Measurements from ENCODE around the gene C1orf94.
A peak's percentile ranks its signal among the peaks of the same experiment; 100 is the strongest.
"Not testable (repeated sequence)": the region's sequence is repeated elsewhere in the genome, so short reads cannot be mapped to it uniquely, and the experiment has no call there.

The C1orf94 gene

GRCh38 chr1:34167389-34167788 is 9.3 kb upstream of the C1orf94 start:
- H3K9ac ChIP-seq (ENCODE audit: low read depth, low read length, poor library complexity): no peak overlapping the region
- no peak for DNase-seq (ENCODE audit: low spot score)
- H3K4ac ChIP-seq (ENCODE audit: low read length): no peak overlapping the region
- H3K27me3 ChIP-seq (ENCODE audit: control insufficient read depth in 3 of 3, insufficient read depth in 3 of 3, low read depth in 1 of 3, low read length in 3 of 3): peaks cover 0 to 72% (median 32%) of the 10 kb centered on the region in 3 experiments
- no peak overlapping the region for H2AFZ ChIP-seq (ENCODE audit: low read length)
- no peaks in the 10 kb centered on the region for H3K9me3 ChIP-seq (replicated peaks in 1 of 2; ENCODE audit: control insufficient read depth in 2 of 2, insufficient read depth in 1 of 2, low read depth in 1 of 2, low read length in 2 of 2)
- H4K8ac ChIP-seq (ENCODE audit: low read depth, low read length): no peak overlapping the region
- no peak overlapping the region for H3K14ac ChIP-seq (ENCODE audit: low read length)
- peak overlapping the region; percentile 15 for H2AK5ac ChIP-seq (ENCODE audit: low read depth, low read length)
- H3K27ac ChIP-seq (replicated peaks; ENCODE audit: low read length): no peak overlapping the region
- peaks cover 0 to 12% of the 10 kb centered on the region in 2 donors for H3K4me1 ChIP-seq (ENCODE audit: control insufficient read depth in 2 of 2, insufficient read depth in 1 of 2, low read depth in 1 of 2, low read length in 2 of 2)
- H3K4me3 ChIP-seq (ENCODE audit: low read length in 2 of 2): peak overlapping the region in 1 of 2 donors; percentile 39
- no peak overlapping the region for H4K91ac ChIP-seq (ENCODE audit: low read depth, low read length, poor library complexity)
- no peak overlapping the region for H3K23ac ChIP-seq (ENCODE audit: low read depth, low read length, poor library complexity)
- peaks cover 2% of the 10 kb centered on the region for H3K79me1 ChIP-seq (ENCODE audit: low read depth, low read length)
- H2BK12ac ChIP-seq (ENCODE audit: low read length): no peak overlapping the region
- no peak overlapping the region for H2BK5ac ChIP-seq (ENCODE audit: low read length)
- no peaks in the 10 kb centered on the region for H3K36me3 ChIP-seq (replicated peaks in 1 of 2; ENCODE audit: control insufficient read depth in 2 of 2, insufficient read depth in 2 of 2, low read length in 2 of 2)
- WGBS, 2 donors (ENCODE audit: extremely low coverage in 2 of 2, insufficient read length in 2 of 2, insufficient replicate concordance in 1 of 2): no CpG with 5 or more reads among the region's 13 CpGs
- H2BK120ac ChIP-seq (ENCODE audit: low read depth, low read length): no peak overlapping the region
- H3K18ac ChIP-seq (ENCODE audit: low read length): peak overlapping the region; percentile 27
- H2BK15ac ChIP-seq (ENCODE audit: low read length): no peak overlapping the region
- H3K4me2 ChIP-seq (ENCODE audit: insufficient read depth, low read length, poor library complexity, severe bottlenecking): peak overlapping the region; percentile 26

DNA sequence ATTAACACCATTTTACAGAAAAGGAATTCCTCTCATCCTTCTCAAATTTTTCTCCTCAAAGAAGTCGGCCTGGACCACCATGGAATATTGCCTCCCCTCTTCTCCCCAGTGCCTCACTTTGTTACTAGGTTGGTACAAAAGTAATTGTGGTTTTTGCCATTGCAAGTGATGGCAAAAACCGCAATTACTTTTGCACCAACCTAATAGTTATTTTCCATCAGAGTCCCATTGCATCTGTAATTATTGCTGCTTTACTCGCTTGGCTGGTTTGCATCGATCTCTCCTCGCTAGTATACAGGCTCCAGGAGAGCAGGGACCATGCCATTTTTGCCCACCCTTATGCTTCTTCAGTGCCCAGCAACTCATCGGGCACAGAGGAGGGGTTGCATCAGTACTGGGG is 963 bp upstream of the C1orf94 start:
- Histone ChIP-seq H4K8ac (ENCODE audit: low read depth, low read length) (no peak overlapping the region), H2AFZ (ENCODE audit: low read length) (no peak overlapping the region), H2BK15ac (ENCODE audit: low read length) (no peak overlapping the region), H3K14ac (ENCODE audit: low read length) (no peak overlapping the region), H2BK5ac (ENCODE audit: low read length) (no peak overlapping the region), H3K23ac (ENCODE audit: low read depth, low read length, poor library complexity) (no peak overlapping the region), H3K4me3 (ENCODE audit: low read length in 2 of 2) (no peak overlapping the region), H4K91ac (ENCODE audit: low read depth, low read length, poor library complexity) (no peak overlapping the region), H3K27me3 (ENCODE audit: control insufficient read depth in 3 of 3, insufficient read depth in 3 of 3, low read depth in 1 of 3, low read length in 3 of 3) (peaks cover 0 to 44% (median 20%) of the 10 kb centered on the region in 3 experiments), H3K27ac (replicated peaks; ENCODE audit: low read length) (no peak overlapping the region), H2BK12ac (ENCODE audit: low read length) (no peak overlapping the region), H3K9me3 (replicated peaks in 1 of 2; ENCODE audit: control insufficient read depth in 2 of 2, insufficient read depth in 1 of 2, low read depth in 1 of 2, low read length in 2 of 2) (no peaks in the 10 kb centered on the region), H3K4me1 (ENCODE audit: control insufficient read depth in 2 of 2, insufficient read depth in 1 of 2, low read depth in 1 of 2, low read length in 2 of 2) (no peaks in the 10 kb centered on the region), H3K36me3 (replicated peaks in 1 of 2; ENCODE audit: control insufficient read depth in 2 of 2, insufficient read depth in 2 of 2, low read length in 2 of 2) (no peaks in the 10 kb centered on the region), H3K18ac (ENCODE audit: low read length) (no peak overlapping the region), H2BK120ac (ENCODE audit: low read depth, low read length) (no peak overlapping the region), H2AK5ac (ENCODE audit: low read depth, low read length) (no peak overlapping the region), H3K4ac (ENCODE audit: low read length) (no peak overlapping the region), H3K9ac (ENCODE audit: low read depth, low read length, poor library complexity) (no peak overlapping the region), H3K4me2 (ENCODE audit: insufficient read depth, low read length, poor library complexity, severe bottlenecking) (no peak overlapping the region), H3K79me1 (ENCODE audit: low read depth, low read length) (no peaks in the 10 kb centered on the region)
- WGBS, 2 donors (ENCODE audit: extremely low coverage in 2 of 2, insufficient read length in 2 of 2, insufficient replicate concordance in 1 of 2): no CpG with 5 or more reads among the region's 6 CpGs
- DNase-seq (ENCODE audit: low spot score): no peak

DNA sequence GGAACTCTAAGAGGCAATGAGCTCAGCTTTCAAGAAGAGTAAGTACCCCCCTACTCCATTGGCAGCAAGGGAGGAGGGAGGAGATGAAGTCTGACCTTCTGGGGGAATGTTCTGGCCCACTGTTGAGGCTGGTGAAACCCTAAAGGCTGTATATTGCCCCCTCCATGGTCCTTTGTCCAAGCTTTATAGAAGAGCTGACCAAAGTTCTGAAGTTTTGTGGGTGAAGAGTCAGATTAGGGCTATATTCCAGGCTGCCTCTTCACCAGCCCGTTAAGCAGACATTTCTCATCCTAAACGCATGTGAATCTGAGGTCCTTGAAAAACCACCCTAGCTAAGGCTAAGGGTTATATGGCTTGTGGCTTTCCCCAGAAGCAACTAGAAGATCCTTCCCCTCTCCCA is 1.4 kb downstream of the C1orf94 start:
- Histone ChIP-seq H3K4me1 (ENCODE audit: control insufficient read depth in 2 of 2, insufficient read depth in 1 of 2, low read depth in 1 of 2, low read length in 2 of 2) (no peaks in the 10 kb centered on the region), H2BK5ac (ENCODE audit: low read length) (no peak overlapping the region), H3K27me3 (ENCODE audit: control insufficient read depth in 3 of 3, insufficient read depth in 3 of 3, low read depth in 1 of 3, low read length in 3 of 3) (peaks cover 0 to 39% (median 20%) of the 10 kb centered on the region in 3 experiments), H4K8ac (ENCODE audit: low read depth, low read length) (no peak overlapping the region), H3K4ac (ENCODE audit: low read length) (no peak overlapping the region), H3K79me1 (ENCODE audit: low read depth, low read length) (no peaks in the 10 kb centered on the region), H3K23ac (ENCODE audit: low read depth, low read length, poor library complexity) (no peak overlapping the region), H3K4me2 (ENCODE audit: insufficient read depth, low read length, poor library complexity, severe bottlenecking) (no peak overlapping the region), H4K91ac (ENCODE audit: low read depth, low read length, poor library complexity) (no peak overlapping the region), H2AFZ (ENCODE audit: low read length) (no peak overlapping the region), H3K9me3 (replicated peaks in 1 of 2; ENCODE audit: control insufficient read depth in 2 of 2, insufficient read depth in 1 of 2, low read depth in 1 of 2, low read length in 2 of 2) (no peaks in the 10 kb centered on the region), H3K27ac (replicated peaks; ENCODE audit: low read length) (no peak overlapping the region), H2BK12ac (ENCODE audit: low read length) (no peak overlapping the region), H2BK120ac (ENCODE audit: low read depth, low read length) (no peak overlapping the region), H2BK15ac (ENCODE audit: low read length) (no peak overlapping the region), H3K36me3 (replicated peaks in 1 of 2; ENCODE audit: control insufficient read depth in 2 of 2, insufficient read depth in 2 of 2, low read length in 2 of 2) (no peaks in the 10 kb centered on the region), H2AK5ac (ENCODE audit: low read depth, low read length) (no peak overlapping the region), H3K18ac (ENCODE audit: low read length) (no peak overlapping the region), H3K4me3 (ENCODE audit: low read length in 2 of 2) (peak overlapping the region in 1 of 2 donors; percentile 30), H3K14ac (ENCODE audit: low read length) (no peak overlapping the region), H3K9ac (ENCODE audit: low read depth, low read length, poor library complexity) (no peak overlapping the region)
- no peak for DNase-seq (ENCODE audit: low spot score)
- no CpG with 5 or more reads among the region's 2 CpGs for WGBS, 2 donors (ENCODE audit: extremely low coverage in 2 of 2, insufficient read length in 2 of 2, insufficient replicate concordance in 1 of 2)

GRCh38 chr1:34183381-34183780 is 6.7 kb downstream of the C1orf94 start:
- not testable (repeated sequence) for H2AFZ ChIP-seq (ENCODE audit: low read length); H2BK120ac ChIP-seq (ENCODE audit: low read depth, low read length); H3K14ac ChIP-seq (ENCODE audit: low read length); H4K91ac ChIP-seq (ENCODE audit: low read depth, low read length, poor library complexity); H2BK15ac ChIP-seq (ENCODE audit: low read length); DNase-seq (ENCODE audit: low spot score); H4K8ac ChIP-seq (ENCODE audit: low read depth, low read length); H3K4me2 ChIP-seq (ENCODE audit: insufficient read depth, low read length, poor library complexity, severe bottlenecking); H3K79me1 ChIP-seq (ENCODE audit: low read depth, low read length); H3K18ac ChIP-seq (ENCODE audit: low read length); H3K27ac ChIP-seq (replicated peaks; ENCODE audit: low read length); H2BK12ac ChIP-seq (ENCODE audit: low read length); H3K36me3 ChIP-seq (replicated peaks in 1 of 2; ENCODE audit: control insufficient read depth in 2 of 2, insufficient read depth in 2 of 2, low read length in 2 of 2); H3K9ac ChIP-seq (ENCODE audit: low read depth, low read length, poor library complexity); H3K23ac ChIP-seq (ENCODE audit: low read depth, low read length, poor library complexity); H3K9me3 ChIP-seq (replicated peaks in 1 of 2; ENCODE audit: control insufficient read depth in 2 of 2, insufficient read depth in 1 of 2, low read depth in 1 of 2, low read length in 2 of 2); H3K4ac ChIP-seq (ENCODE audit: low read length); H2BK5ac ChIP-seq (ENCODE audit: low read length); H3K4me3 ChIP-seq (ENCODE audit: low read length in 2 of 2); H3K27me3 ChIP-seq (ENCODE audit: control insufficient read depth in 3 of 3, insufficient read depth in 3 of 3, low read depth in 1 of 3, low read length in 3 of 3); H3K4me1 ChIP-seq (ENCODE audit: control insufficient read depth in 2 of 2, insufficient read depth in 1 of 2, low read depth in 1 of 2, low read length in 2 of 2); H2AK5ac ChIP-seq (ENCODE audit: low read depth, low read length)
- WGBS, 2 donors (ENCODE audit: extremely low coverage in 2 of 2, insufficient read length in 2 of 2, insufficient replicate concordance in 1 of 2): no CpG with 5 or more reads among the region's 4 CpGs
